CD4-positive, alpha-beta T cell (primary cell): Measurements from ENCODE around the gene USP17L26. TPM values are rescaled to one million over a fixed set of nuclear protein-coding genes. Genes with fewer than 3 reads are reported as not detected.
A peak's percentile ranks its signal among the peaks of the same experiment; 100 is the strongest.
"Not testable (repeated sequence)": the region's sequence is repeated elsewhere in the genome, so short reads cannot be mapped to it uniquely, and the experiment has no call there.

Experiments used
- ATAC-seq: fragments of 200-7000 bp; cut with Tn5 transposase; one replicate; pipeline ENCODE4 v1.10.0; 2022; ENCODE audit warnings: mild to moderate bottlenecking; ENCODE audit not compliant: poor library complexity
- CTCF ChIA-PET: fragments of 350-600 bp; sonication (Branson Sonifier 250); formaldehyde crosslinking; loops from one replicate; lab custom pipeline; 2021; ENCODE audit warnings: antibody characterized with exemption, inconsistent platforms; lab: Charles Lee
- POLR2A ChIA-PET: fragments of 350-600 bp; sonication (Branson Sonifier 250); formaldehyde crosslinking; loops from one replicate; lab custom pipeline; 2021; ENCODE audit warnings: antibody characterized with exemption, inconsistent platforms; lab: Charles Lee
- DNase-seq, 14 experiments: peaks; one replicate each; pipeline ENCODE4 v3.0.0-alpha.2; 2013 to 2020; ENCODE audit warnings: mixed read lengths in 2 of 14
- H3K27ac ChIP-seq, 2 donors: one replicate each; pipeline versions ENCODE4 v1.5.1 to v1.7.0; 2013; ENCODE audit warnings: low read length in 2 of 2, low read depth in 1 of 2, mild to moderate bottlenecking in 1 of 2
- H3K27me3 ChIP-seq, 2 experiments: 1 replicate in 1 of 2; 2 replicates in 1 of 2; pipeline versions ENCODE4 v1.6.1 to v1.7.0; 2013; ENCODE audit warnings: low read length in 2 of 2, control low read depth in 1 of 2, mild to moderate bottlenecking in 1 of 2, moderate library complexity in 1 of 2; ENCODE audit not compliant: insufficient read depth in 2 of 2, control insufficient read depth in 1 of 2
- H3K36me3 ChIP-seq: one replicate; pipeline ENCODE4 v1.6.1; 2013; ENCODE audit warnings: low read length, control low read depth; ENCODE audit not compliant: insufficient read depth
- H3K4me1 ChIP-seq: one replicate; pipeline ENCODE4 v1.6.1; 2013; ENCODE audit warnings: low read length, control low read depth; ENCODE audit not compliant: insufficient read depth
- H3K4me3 ChIP-seq: one replicate; pipeline ENCODE4 v1.5.1; 2013; ENCODE audit warnings: mild to moderate bottlenecking, low read length, moderate library complexity
- H3K9me3 ChIP-seq, 2 experiments: 1 replicate in 1 of 2; 2 replicates in 1 of 2; pipeline versions ENCODE4 v1.6.1 to v1.7.0; 2013; ENCODE audit warnings: low read length in 2 of 2, mild to moderate bottlenecking in 2 of 2, control low read depth in 1 of 2, moderate library complexity in 1 of 2; ENCODE audit not compliant: control insufficient read depth in 1 of 2, insufficient read depth in 1 of 2
- H3K27ac Mint-ChIP-seq: one replicate; pipeline ENCODE4 v1.8.0; 2020; ENCODE audit warnings: mixed read lengths
- H3K27me3 Mint-ChIP-seq: one replicate; pipeline ENCODE4 v1.8.0; 2021; ENCODE audit warnings: mixed read lengths
- H3K36me3 Mint-ChIP-seq: one replicate; pipeline ENCODE4 v1.8.0; 2021; ENCODE audit warnings: low read depth, mixed read lengths
- H3K4me1 Mint-ChIP-seq: one replicate; pipeline ENCODE4 v1.8.0; 2021; ENCODE audit warnings: low read depth, mixed read lengths
- H3K4me3 Mint-ChIP-seq: one replicate; pipeline ENCODE4 v1.8.0; 2020; ENCODE audit warnings: mild to moderate bottlenecking, mixed read lengths
- H3K9me3 Mint-ChIP-seq: one replicate; pipeline ENCODE4 v1.8.0; 2020; ENCODE audit warnings: mixed read lengths
- CTCF ChIP-seq: fragments of 200-600 bp; IDR thresholded peaks from one replicate; pipeline ENCODE4 v1.8.0; 2022; ENCODE audit warnings: antibody characterized with exemption, mild to moderate bottlenecking
- intact Hi-C, 2 experiments: fragments of 100-400 bp; cut with DNase I in 1 of 2; cut with micrococcal nuclease in 1 of 2; formaldehyde crosslinking; loops; one replicate each; pipeline versions ENCODE4 v1.15.1 to v1.9.0; 2023 to 2025; cut with DNase I, micrococcal nuclease
- total RNA-seq, 174 experiments: library from RNA in 2 of 174; stranded (reverse) in 2 of 174; gene quantifications; one replicate each; pipeline ENCODE4 v1.2.3 and lab custom pipeline; 2021 to 2026

The USP17L26 gene
- total RNA-seq, 2 experiments from 2014 or later: not detected

GRCh38 chr4:9350866-9351265 is 16.4 kb downstream of the USP17L26 start:
- H3K36me3 Mint-ChIP-seq, H3K4me1 ChIP-seq, ATAC-seq, H3K27me3 Mint-ChIP-seq, H3K9me3 ChIP-seq, H3K36me3 ChIP-seq, H3K4me1 Mint-ChIP-seq, H3K9me3 Mint-ChIP-seq, H3K4me3 Mint-ChIP-seq, POLR2A ChIA-PET, H3K27ac Mint-ChIP-seq, intact Hi-C loops, CTCF ChIA-PET, H3K27me3 ChIP-seq, H3K4me3 ChIP-seq, H3K27ac ChIP-seq: not testable (repeated sequence)
- peak in 1 of 14 experiments; percentile 0 for DNase-seq

GRCh38 chr4:9353338-9353737 is 18.9 kb downstream of the USP17L26 start, which contains the start of gene USP17L29:
TSS of gene USP17L29 (plus strand) at chr4:9353638. CDS start at chr4:9353638, 0 bp downstream.
- H3K27ac ChIP-seq, CTCF ChIA-PET, ATAC-seq, H3K27ac Mint-ChIP-seq, H3K36me3 ChIP-seq, DNase-seq, H3K4me1 Mint-ChIP-seq, H3K9me3 Mint-ChIP-seq, H3K9me3 ChIP-seq, POLR2A ChIA-PET, H3K27me3 ChIP-seq, H3K27me3 Mint-ChIP-seq, H3K4me3 ChIP-seq, H3K36me3 Mint-ChIP-seq, H3K4me1 ChIP-seq, intact Hi-C loops, H3K4me3 Mint-ChIP-seq: not testable (repeated sequence)

- H3K27ac Mint-ChIP-seq, H3K4me3 ChIP-seq, H3K27me3 Mint-ChIP-seq, H3K27me3 ChIP-seq, H3K27ac ChIP-seq, H3K36me3 Mint-ChIP-seq, POLR2A ChIA-PET, DNase-seq, CTCF ChIA-PET, ATAC-seq, H3K36me3 ChIP-seq, H3K9me3 ChIP-seq, H3K4me1 Mint-ChIP-seq, intact Hi-C loops, H3K4me1 ChIP-seq, H3K9me3 Mint-ChIP-seq, H3K4me3 Mint-ChIP-seq: not testable (repeated sequence)
Measured at GRCh38 chr4:9362829-9363228, 28.4 kb downstream of the USP17L26 start, which contains the start of gene USP17L30. TSS of gene USP17L30 (plus strand) at chr4:9363129. CDS start at chr4:9363129, 0 bp downstream.

GRCh38 chr4:9379881-9380280 is 45.4 kb downstream of the USP17L26 start:
- ATAC-seq, CTCF ChIA-PET, H3K27me3 ChIP-seq, H3K4me1 ChIP-seq, H3K27ac Mint-ChIP-seq, POLR2A ChIA-PET, H3K4me3 Mint-ChIP-seq, H3K9me3 Mint-ChIP-seq, H3K4me3 ChIP-seq, intact Hi-C loops, H3K27ac ChIP-seq, H3K36me3 ChIP-seq, H3K27me3 Mint-ChIP-seq, H3K9me3 ChIP-seq, H3K4me1 Mint-ChIP-seq, H3K36me3 Mint-ChIP-seq, DNase-seq: not testable (repeated sequence)

GRCh38 chr4:9381012-9381534 is 46.6 kb downstream of the USP17L26 start:
- H3K36me3 Mint-ChIP-seq, ATAC-seq, H3K4me1 Mint-ChIP-seq, H3K9me3 Mint-ChIP-seq, intact Hi-C loops, POLR2A ChIA-PET, H3K27me3 ChIP-seq, H3K36me3 ChIP-seq, H3K4me1 ChIP-seq, H3K9me3 ChIP-seq, CTCF ChIA-PET, H3K27ac Mint-ChIP-seq, H3K27ac ChIP-seq, H3K27me3 Mint-ChIP-seq: not testable (repeated sequence)
- TF ChIP-seq CTCF: peak; percentile 70
- H3K4me3 ChIP-seq: peak overlapping the region; percentile 47
- peak; percentile 2 to 61 (median 40) for DNase-seq
- H3K4me3 Mint-ChIP-seq: peak overlapping the region; percentile 1
